ENCODE results near the gene KCNA10.
A peak's percentile ranks its signal among the peaks of the same experiment; 100 is the strongest.

Gene KCNA10

GRCh38 chr1:110519125-110519810 is at the start of gene KCNA10:
Gene KCNA10 (minus strand): TSS chr1:110519175. CDS start chr1:110518787, 388 bp downstream.
- no peak for DNase-seq

DNA sequence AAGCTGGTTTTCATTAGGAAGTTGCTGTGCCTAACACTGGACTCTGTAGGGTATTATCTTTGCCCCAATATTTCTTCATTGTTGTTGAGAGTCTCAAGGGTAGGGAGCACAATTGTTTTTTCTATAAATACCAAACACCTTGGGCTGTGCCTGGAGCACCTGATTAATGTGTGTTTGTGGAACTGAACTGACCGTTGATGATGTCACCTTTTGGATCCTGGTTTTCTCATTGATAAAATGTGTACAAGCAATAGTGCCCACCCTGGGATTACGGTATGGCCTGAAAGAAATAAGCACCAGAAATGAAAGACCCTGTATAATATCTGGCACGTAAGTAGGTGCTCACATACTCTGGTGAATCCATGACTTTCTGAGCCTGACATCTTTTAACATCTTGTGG is 47.9 kb upstream of the KCNA10 start:
- DNase-seq: no peak

- no peak for DNase-seq
Observed at GRCh38 chr1:110565565-110565964, 46.6 kb upstream of the KCNA10 start.

DNA sequence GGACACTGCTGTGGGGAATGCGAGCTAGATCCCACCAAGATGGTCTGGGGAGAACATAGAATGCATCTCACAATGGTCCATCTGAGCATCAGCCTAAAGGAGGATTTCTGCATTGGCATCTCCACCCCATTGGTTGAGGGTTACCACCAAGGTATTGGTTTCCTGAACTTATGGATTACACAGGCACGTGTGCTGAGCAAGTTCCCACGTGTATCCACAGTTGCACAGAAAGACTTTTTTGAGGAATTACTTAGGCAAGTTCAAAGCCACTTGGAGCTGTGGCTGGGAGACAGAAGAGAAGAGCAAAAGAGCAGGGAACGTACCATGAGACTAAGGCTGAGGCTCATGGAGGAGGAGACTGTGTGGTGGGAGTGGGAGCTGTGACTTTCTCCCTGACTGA is 44.1 kb upstream of the KCNA10 start:
- DNase-seq: no peak

GRCh38 chr1:110561596-110561995 is 42.6 kb upstream of the KCNA10 start:
- no peak for DNase-seq

GRCh38 chr1:110559157-110559556 is 40.2 kb upstream of the KCNA10 start:
- DNase-seq: no peak

- DNase-seq: no peak
Observed at GRCh38 chr1:110557481-110557880, 38.5 kb upstream of the KCNA10 start.

- peak; percentile 48 for DNase-seq
Observed at GRCh38 chr1:110556471-110556807, 37.5 kb upstream of the KCNA10 start.

- peak; percentile 48 for DNase-seq
Observed at GRCh38 chr1:110555807-110556470, 37.0 kb upstream of the KCNA10 start.

GRCh38 chr1:110554871-110555801 is 36.2 kb upstream of the KCNA10 start:
- DNase-seq: peak; percentile 44

DNA sequence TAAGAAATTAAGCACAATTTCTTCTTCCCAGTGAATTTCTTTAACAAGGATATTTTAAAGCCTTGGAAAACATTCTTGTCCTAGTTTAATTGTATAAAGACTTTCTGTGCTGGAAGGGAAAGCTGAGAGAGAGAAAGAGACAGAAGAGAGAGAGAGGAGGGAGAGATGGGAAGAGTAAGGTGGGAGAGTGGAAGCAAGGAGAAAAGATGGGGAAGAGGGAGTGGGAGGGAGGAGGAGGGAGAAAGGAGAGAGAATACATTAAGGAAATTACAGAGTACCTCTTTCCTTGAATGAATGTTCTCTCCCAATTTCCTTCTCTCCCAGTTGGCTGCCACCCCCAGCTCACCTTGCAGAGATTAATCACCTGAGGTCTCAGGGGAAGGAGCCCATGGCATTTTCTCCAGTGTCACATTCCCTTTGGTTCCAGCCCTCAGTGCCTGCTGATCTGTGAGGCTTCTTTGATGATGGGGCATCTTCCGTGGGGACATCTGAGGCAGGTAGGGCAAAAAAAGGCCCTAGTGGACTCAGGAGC is 32.4 kb upstream of the KCNA10 start:
- no peak for DNase-seq

DNA sequence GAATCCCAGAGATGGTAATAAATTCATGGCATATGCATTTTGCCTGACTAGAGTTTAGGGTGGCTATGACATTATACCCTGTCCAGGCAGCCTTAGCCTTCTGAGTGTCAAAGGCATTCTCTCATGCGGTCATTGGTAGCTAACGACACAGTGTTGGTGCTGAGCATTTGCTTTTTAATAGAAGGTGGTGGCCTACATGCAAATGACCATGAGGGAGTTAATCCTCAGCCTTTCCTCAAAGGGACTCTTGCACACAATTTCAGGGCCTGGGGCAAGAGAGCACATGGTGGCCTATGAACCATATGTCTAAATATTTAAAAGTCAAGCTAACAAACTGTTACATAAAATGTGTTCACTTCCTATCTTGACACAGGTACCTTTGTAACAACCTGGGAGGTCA is 30.9 kb upstream of the KCNA10 start:
- DNase-seq: no peak

GRCh38 chr1:110548381-110548780 is 29.4 kb upstream of the KCNA10 start:
- DNase-seq: no peak

DNA sequence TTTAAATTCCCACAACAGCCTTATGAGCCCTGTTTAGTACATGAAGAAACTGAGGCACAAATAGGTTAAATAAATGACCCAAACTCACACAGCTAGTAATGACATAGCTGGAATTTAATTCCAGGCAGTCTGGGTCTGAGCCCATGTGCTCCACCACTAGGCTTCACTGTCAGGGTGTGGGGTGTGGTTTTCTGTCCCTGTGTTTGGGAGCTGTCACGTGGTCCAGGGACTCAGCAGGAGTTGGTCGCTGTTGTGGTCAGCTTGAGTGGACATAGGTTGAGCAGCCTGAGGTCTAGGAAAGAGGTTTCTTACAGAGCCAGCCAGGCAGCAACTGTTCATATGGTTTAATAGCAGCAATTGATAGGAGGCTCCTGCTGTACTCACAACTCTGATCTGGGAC is 28.0 kb upstream of the KCNA10 start:
- no peak for DNase-seq

- DNase-seq: no peak
Observed at GRCh38 chr1:110545492-110545891, 26.5 kb upstream of the KCNA10 start.

DNA sequence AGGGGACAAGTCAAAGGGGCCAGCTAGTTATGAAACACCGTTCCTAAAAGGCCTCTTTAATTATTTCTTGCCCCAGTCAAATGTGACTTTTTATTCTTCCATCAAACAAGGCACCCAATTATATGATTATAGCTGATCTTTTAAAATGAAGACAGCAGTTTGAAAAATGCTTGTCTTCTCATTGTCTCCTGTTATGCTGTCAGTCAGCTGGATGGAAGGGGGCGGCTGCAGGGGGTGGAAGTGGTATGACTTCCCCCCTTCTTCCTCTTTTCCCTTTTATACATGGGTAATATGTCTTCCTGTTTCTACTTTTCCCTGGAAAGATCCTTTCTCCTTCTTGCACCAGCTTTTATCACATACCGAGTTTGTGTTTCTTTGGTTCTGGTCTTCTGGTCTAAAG is 25.8 kb upstream of the KCNA10 start:
- DNase-seq: no peak

DNA sequence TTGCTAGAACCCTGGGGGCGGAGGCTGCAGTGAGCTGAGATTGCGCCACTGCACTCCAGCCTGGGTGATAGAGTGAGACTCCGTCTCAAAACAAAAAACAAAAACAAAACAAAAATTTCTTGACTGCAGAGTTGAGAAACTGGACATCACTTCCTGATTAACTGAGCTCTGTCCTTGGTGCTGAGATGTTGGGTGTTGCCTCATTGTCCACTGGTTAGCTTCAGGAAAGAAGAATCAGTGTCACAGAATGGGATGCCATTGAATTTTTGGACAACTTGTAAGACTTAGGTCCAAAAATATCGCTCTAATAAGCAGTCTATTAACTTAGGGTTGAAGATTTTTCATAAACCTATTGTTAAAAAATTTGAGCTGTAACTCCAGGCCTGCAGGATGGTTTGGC is 23.8 kb upstream of the KCNA10 start:
- DNase-seq: no peak

- DNase-seq: no peak
Observed at GRCh38 chr1:110541906-110542395, 23.0 kb upstream of the KCNA10 start.

DNA sequence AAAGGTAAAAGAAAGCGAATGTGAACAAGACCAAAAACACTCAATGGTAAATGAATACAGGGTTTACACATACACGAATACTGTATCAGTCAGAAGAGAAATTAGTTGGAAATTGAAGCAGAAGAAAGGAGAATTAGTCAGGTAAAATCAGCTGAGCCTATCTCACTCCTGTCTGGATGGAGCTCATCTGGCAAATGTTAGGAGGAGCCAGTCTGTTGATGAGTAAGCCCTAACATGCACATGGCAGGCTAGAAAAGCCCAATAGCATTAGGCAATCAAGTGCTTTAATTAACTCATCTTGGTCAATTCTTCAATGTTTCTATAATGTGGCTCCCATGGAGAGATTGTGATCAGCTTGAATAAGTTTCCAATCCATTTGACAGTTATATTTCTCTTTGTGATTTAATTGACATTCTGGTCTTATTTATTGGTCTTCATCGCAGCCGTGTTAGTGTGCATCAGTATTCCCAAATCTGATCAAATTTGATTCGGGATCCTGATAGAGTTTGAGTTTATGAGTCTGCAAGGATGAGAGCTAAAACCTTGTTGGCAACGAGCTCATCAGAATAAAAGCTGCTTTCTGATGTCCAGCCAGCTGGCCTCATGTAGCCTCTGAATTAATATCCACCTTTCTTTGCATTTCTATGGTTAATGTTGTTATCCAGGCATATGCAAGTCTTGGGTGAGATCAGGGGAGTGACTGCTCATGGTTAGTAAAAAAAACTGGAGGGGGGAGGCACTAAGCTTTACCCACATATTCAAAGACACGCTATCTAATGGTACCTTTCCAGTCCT is 22.1 kb upstream of the KCNA10 start:
- DNase-seq: no peak

DNA sequence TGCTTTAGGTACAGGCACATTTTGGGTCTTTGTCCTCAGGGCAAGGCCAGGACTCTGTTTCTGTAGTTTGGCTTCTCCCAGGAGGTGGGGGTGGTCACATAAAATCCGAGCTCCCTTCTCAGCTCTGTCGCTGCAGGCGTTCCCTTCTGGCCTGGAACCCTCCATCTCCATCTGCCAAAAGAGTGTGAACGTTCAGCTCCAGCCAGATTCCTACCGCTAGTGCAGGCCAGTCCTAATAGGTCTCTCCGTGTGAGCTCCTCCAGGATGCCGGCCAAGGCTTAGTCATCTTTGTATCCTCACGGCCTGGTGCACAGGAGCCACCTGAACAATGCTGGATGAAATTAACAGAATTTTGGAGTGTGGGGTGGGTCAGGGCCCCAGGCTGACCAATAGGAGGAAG is 19.9 kb upstream of the KCNA10 start:
- peak; percentile 80 for DNase-seq

- peak; percentile 85 for DNase-seq
Observed at GRCh38 chr1:110538075-110538474, 19.1 kb upstream of the KCNA10 start.

DNA sequence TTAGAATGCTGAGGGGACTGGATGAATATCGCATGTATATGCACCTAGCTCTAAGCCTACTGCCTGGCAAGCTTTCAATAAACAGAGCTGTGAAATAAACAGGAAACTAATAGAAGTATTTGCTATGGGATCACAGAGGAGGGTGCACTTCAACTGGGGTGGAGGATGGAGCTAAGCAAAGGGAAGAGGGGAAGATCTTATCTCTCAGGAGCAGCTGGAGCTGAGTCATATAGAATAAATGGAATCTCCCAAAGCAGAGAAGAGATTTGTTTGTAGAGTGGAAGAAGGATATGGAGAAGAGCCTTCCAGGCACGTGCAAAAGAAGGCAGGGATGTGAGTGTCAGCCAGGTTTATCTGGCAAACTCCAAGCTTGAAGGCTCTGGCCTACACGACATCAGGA is 17.0 kb upstream of the KCNA10 start:
- DNase-seq: no peak

GRCh38 chr1:110533230-110533629 is 14.3 kb upstream of the KCNA10 start:
- no peak for DNase-seq

Data from DMS 273 treated with DMSO at 0.1 percent for 48 hours (cell line).